SK-N-SH treated with all-trans-retinoic acid at 6 μM for 48 hours (cell line): ENCODE results near the gene OR5H1.

ENCODE experiments used
- ZFP3 ChIP-seq: fragments of 250-450 bp; sonication (Bioruptor Pico); IDR thresholded peaks from 2 replicates; pipeline ENCODE4 v1.5.0; 2020; ENCODE audit warnings: mild to moderate bottlenecking, moderate library complexity
- ZNF565 ChIP-seq: fragments of 450-650 bp; formaldehyde crosslinking; conservative IDR thresholded peaks from 2 replicates; pipeline ENCODE4 v1.5.0; 2020; ENCODE audit warnings: low read depth, mild to moderate bottlenecking, moderate library complexity

GRCh38 chr3:98136631-98137030 lies 6.1 kb downstream of the OR5H1 start:
- TF ChIP-seq ZFP3 (no peak), ZNF565 (CRISPR knock-in tag) (no peak)
